Measurements from ENCODE around the gene HERC6. TPM values are rescaled to one million over a fixed set of nuclear protein-coding genes. Genes with fewer than 3 reads are reported as not detected.
"Not testable (repeated sequence)": the region's sequence is repeated elsewhere in the genome, so short reads cannot be mapped to it uniquely, and the experiment has no call there.

HERC6 gene
- total RNA-seq: 25.6 and 27.4 TPM in 2 replicates

GRCh38 chr4:88378691-88379559, at the start of gene HERC6:
Gene HERC6, plus strand, starts transcription at chr4:88378852. Its CDS starts 70 bp downstream, at chr4:88378922.
- peak; percentile 88 for DNase-seq (ENCODE audit: low read depth)

DNA sequence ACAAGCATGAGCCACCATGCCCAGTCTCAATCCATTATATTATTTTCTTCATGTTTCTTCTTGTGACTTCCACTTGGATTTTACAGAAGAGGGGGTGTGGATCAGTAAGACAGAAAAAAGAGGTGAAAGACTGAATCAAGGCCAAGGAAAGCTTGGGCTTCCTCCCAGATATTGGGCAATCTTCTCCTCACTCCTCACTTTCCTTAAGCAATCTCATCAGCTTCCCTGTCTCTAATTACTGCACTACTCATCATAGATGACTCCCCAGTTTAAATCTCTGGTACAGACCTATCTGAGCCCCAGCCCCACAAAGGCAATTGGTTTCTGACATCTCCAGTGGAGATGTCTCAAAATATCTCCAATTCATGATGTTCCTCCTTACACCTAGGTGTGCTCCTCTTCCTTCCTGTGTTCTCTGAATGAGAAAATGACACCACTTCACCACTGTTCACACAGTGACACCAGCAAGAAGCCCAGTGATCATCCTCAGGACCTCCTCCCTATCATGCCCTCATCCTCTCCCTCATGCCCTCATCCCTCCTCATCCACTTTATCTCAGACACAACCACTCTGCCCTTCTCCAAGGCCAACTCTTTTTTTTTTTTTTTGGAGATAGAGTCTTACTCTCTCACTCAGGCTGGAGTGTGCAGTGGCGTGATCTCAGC, 44.8 kb upstream of the HERC6 start:
- peak; percentile 72 for DNase-seq (ENCODE audit: low read depth)

DNA sequence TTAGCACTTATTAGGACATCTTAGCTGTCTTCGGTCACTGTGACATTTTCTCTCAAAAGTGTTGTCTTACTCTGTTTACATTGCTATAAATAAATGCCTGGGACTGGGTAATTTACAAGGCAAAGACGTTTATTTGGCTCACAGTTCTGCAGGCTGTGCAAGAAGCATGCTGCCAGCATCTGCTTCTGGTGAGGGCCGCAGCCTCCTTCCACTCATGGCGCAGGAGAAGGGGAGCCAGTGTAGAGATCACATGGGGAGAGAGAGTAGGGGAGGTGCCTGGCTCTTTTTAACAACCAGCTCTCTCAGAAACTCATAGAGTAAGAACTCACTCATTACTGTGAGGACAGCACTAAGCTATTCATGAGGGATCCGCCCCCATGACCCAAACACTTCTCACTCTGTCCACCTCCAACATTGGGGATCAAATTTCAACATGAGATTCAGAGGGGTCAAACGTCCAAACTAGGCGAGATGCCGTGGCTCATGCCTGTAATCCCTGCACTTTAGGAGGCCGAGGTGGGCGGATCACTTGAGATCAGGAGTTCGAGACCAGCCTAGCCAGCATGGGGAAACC, 43.5 kb upstream of the HERC6 start:
- DNase-seq (ENCODE audit: low read depth): no peak

DNA sequence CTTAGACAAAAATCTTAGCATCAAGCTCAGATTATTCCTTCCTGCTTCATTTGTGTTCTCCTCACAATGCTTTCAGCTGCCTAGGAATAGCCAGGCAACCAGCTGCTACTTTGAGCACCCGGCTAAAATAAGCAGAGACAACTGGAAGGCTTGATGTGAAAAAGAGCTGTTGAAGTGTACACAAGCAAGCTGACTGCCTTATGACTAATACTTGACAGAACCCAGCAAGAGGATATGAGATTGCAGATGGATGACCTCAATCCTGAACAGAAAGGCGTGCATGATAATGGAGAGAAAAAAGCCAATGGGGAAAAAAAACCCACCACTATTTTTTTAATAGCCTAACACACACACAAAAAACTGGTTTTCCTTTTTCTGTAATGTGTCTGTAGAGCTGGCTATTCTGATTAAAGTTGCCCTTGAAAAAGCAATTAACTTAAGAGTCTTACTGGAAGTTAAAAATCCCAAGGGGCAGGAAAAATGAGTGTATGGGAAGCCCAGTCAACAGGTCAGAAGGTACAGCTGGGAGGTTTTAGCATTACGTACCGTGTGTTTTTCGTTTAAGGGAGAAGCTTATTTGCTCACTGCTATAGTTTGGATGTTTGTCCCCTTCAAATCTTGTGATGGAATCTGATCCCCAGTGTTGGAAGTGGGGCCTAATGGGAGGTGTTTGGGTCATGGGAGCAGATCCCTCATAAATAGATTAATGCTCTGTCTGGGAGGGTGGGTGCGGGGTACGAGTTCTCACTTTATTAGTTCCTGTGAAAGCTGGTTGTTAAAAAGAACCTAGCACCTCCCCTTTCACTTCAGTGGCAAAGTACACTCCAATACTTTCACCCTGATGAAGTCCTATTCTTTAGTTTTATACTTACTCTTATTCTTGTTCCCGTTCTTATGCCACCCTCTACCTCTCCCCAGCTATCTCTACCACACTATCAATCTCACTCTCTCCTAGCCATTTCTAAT, 37.1 kb upstream of the HERC6 start:
- peak; percentile 92 for DNase-seq (ENCODE audit: low read depth)

DNA sequence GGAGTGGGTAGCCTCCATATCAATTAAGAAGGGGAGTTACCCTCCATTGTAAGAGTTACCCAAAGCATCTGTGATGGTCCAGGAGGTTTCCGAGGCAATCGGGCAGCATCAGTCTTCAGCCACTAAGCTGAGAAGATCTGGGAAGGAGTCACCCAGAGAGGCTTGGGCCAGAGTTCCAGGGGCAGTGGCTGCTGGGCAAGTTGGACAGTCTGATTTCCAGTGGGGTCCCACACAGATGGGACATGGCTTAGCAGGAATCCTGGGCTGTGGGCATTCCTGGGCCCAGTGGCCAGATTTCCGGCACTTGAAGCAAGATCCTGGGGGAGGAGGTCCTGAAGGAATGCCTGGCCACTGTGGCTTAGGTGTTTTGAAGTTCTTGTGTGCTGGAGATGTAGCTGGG, 31.8 kb upstream of the HERC6 start:
- not testable (repeated sequence) for DNase-seq (ENCODE audit: low read depth)

DNA sequence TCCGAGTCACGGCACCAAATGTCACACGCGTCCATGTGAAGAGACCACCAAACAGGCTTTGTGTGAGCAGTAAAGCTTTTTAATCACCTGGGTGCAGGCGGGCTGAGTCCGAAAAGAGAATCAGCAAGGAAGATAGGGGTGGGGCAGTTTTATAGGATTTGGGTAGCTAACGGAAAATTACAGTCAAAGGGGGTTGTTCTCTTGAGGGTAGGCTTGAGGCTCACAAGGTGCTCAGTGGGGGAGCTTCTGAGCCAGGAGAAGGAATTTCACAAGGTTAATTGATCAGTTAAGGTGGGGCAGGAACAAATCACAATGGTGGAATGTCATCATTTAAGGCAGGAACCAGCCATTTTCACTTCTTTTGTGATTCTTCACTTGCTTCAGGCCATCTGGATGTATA, 29.9 kb upstream of the HERC6 start:
- DNase-seq (ENCODE audit: low read depth): not testable (repeated sequence)

- DNase-seq (ENCODE audit: low read depth): no peak
Observed at GRCh38 chr4:88350786-88351185, 27.9 kb upstream of the HERC6 start.

GRCh38 chr4:88352062-88352740, 26.5 kb upstream of the HERC6 start:
- peak; percentile 76 for DNase-seq (ENCODE audit: low read depth)

GRCh38 chr4:88353324-88353723, 25.3 kb upstream of the HERC6 start:
- peak; percentile 6 for DNase-seq (ENCODE audit: low read depth)

GRCh38 chr4:88356771-88357170, 21.9 kb upstream of the HERC6 start:
- DNase-seq (ENCODE audit: low read depth): peak; percentile 32

DNA sequence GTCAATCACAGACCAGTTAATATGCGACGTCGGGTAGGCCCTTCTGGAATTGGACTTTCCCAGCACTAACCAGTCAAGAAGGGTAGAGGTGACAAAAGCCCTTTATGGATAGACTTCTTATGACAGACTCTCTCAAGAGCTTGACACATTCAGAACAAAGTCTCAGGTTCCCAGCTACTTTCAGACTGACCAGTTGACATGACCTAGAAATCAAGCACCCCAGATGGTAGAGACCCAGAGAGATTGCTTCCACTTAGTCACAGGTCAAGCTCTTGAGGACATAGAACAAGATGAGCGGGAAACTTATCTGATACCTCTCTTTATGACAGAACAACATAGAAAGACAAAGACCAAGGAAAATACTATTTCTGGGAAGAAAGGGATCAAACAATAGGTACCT, 21.4 kb upstream of the HERC6 start:
- no peak for DNase-seq (ENCODE audit: low read depth)

GRCh38 chr4:88359558-88359957, 19.1 kb upstream of the HERC6 start:
- DNase-seq (ENCODE audit: low read depth): no peak

- no peak for DNase-seq (ENCODE audit: low read depth)
Observed at GRCh38 chr4:88360256-88360655, 18.4 kb upstream of the HERC6 start.

DNA sequence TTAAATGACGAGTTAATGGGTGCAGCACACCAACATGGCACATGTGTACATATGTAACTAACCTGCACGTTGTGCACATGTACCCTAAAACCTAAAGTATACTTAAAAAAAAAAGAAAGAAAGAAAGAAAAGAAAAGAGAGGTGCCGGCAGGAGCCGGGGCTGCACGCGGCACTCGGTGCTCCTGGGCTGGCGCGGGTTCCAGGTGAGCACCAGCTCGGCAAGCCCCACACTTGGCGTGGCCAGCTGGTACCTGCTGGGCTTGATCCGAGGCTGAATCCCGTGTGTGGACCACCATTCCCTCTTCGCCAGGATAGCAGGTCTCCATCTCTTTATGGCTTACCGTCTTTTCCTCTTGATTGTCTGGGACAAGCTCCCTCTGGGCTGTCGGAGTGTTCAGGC, 17.9 kb upstream of the HERC6 start:
- DNase-seq (ENCODE audit: low read depth): no peak

DNA sequence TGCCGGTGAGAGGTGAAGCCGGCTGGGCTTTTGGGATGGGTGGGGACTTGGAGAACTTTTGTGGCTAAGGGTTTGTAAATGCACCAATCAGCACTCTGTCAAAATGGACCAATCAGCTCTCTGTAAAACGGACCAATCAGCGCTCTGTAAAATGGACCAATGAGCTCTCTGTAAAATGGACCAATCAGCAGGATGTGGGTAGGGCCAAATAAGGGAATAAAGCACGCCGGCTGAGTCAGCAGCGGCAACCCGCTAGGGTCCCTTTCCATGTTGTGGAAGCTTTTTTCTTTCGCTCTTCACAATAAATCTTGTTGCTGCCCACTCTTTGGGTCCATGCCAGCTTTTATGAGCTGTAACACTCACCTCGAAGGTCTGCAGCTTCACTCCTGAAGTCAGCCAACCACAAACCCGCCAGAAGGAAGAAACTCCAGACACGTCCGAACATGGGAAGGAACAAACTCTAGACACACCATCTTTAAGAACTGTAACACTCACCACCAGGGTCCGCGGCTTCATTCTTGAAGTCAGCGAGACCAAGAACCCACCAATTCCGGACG, 17.4 kb upstream of the HERC6 start:
- DNase-seq (ENCODE audit: low read depth): peak; percentile 48

GRCh38 chr4:88366460-88366859, 12.2 kb upstream of the HERC6 start:
- DNase-seq (ENCODE audit: low read depth): no peak

DNA sequence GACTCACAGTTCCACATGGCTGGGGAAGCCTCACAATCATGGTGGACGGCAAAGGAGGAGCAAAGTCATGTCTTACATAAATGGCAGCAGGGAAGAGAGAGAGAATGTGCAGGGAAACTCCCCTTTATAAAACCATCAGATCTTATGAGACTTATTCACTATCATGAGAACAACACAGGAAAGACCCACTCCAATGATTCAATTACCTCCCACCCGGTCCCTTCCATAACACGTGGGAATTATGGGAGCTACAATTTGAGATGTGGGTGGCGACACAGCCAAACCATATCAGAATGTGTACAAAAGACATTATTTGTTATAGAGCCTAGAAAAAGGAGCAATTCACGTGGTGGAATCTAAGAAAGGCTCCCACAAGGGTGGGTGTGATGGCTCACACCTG, 10.8 kb upstream of the HERC6 start:
- DNase-seq (ENCODE audit: low read depth): no peak

DNA sequence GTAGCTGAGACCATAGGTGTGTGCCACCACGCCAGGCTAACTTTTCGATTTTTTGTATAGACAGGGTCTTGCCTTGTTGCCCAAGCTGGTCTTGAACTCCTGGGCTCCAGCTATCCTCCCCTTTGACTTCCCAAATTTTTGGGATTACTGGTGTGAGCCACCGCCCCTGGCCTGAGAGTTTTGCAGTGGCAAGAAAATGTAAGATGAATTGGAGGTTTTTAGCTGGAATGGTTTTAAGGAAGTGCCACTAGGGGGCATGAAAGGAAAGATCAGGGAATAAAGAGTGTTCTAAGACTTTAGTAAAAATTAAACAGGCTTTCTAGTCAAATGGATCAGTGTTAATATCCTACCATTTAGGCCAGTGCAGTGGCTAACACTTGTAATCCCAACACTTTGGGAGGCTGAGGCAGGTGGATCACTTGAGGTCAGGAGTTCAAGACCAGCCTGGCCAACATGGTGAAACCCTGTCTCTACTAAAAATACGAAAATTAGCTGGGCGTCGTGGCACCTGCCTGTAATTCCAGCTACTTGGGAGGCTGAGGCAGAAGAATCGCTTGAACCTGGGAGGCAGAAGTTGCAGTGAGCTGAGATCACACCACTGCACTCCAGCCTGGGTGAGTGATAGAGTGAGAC, 9.4 kb upstream of the HERC6 start:
- DNase-seq (ENCODE audit: low read depth): peak; percentile 65

DNA sequence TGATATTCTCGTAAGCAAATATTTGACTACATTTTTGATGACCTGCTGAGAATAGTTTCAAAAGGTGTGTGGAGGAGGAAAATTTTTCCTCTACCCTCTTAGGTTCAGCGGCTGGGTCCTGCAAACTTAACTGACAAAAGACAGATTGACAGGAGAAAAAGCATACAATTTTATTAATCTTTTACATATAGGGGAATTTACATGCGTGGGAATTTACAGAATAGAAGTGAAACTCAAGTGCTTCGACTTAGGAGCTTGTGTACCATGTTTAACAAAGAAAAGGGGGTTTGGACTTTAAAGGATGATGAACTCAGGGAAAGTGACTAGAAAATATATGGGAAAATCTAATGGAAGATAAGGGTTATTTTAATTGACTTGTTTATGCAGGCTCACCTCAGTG, 2.5 kb downstream of the HERC6 start:
- no peak for DNase-seq (ENCODE audit: low read depth)

GRCh38 chr4:88382621-88383020, 4.0 kb downstream of the HERC6 start:
- peak; percentile 51 for DNase-seq (ENCODE audit: low read depth)

All from renal cortical epithelial cell (primary cell).